WERI-Rb-1 (cell line): Measurements from ENCODE around the gene SPDYE3.

Experiments
- DNase-seq: peaks from one replicate; pipeline ENCODE4 v3.0.0-alpha.2; 2020
- H3K27ac ChIP-seq: fragments of 250-450 bp; sonication (Bioruptor Pico); 2 replicates; pipeline ENCODE4 v1.5.1; 2020; ENCODE audit warnings: mild to moderate bottlenecking, moderate library complexity
- H3K27me3 ChIP-seq: fragments of 250-450 bp; sonication (Bioruptor Pico); 2 replicates; pipeline ENCODE4 v1.5.1; 2021; ENCODE audit warnings: mild to moderate bottlenecking, low read depth, moderate library complexity; ENCODE audit not compliant: insufficient read depth, severe bottlenecking
- H3K36me3 ChIP-seq: fragments of 250-450 bp; sonication (Bioruptor Pico); 2 replicates; pipeline ENCODE4 v1.5.1; 2020; ENCODE audit warnings: mild to moderate bottlenecking, moderate library complexity
- H3K4me3 ChIP-seq: 2 replicates; pipeline ENCODE4 v1.5.1; 2011; ENCODE audit warnings: low read depth, mild to moderate bottlenecking, control low read depth, low read length
- H3K9me3 ChIP-seq: fragments of 250-450 bp; sonication (Bioruptor Pico); 2 replicates; pipeline ENCODE4 v1.5.1; 2021; ENCODE audit warnings: mild to moderate bottlenecking, moderate library complexity; ENCODE audit not compliant: severe bottlenecking
- CTCF ChIP-seq: IDR thresholded peaks from 2 replicates; pipeline ENCODE4 v1.5.1; 2011; ENCODE audit warnings: low read depth, mild to moderate bottlenecking, control low read depth, inconsistent platforms, low read length

SPDYE3 gene

DNA sequence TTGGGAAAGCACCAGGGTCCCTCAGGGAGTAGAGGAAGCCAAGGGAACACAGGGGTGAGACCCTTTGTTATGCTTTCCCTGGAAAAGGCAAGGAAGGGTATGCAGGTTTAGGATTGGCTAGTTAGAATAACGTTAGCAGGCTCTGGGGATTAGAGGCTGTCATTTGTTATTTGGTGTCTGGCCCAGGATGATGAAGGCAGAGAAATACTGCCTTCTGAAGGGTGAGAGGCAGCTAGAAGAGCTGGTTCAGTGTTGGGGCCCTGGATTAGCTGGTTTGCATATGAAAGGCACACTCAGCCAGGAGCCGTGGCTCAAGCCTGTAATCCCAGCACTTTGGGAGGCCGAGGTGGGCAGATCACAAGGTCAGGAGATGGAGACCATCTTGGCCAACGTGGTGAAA lies 62.8 kb downstream of the SPDYE3 start:
- Histone ChIP-seq H3K27ac (no peak overlapping the region; the same call in 1 of the 2 replicates), H3K4me3 (no peak overlapping the region), H3K27me3 (no peaks in the 10 kb centered on the region), H3K9me3 (no peaks in the 10 kb centered on the region), H3K36me3 (peaks cover 16% of the 10 kb centered on the region)
- TF ChIP-seq CTCF: no peak
- no peak for DNase-seq

- Histone ChIP-seq H3K27me3 (no peaks in the 10 kb centered on the region), H3K36me3 (peaks cover 13% of the 10 kb centered on the region), H3K27ac (no peak overlapping the region), H3K9me3 (no peaks in the 10 kb centered on the region), H3K4me3 (no peak overlapping the region)
- no peak for DNase-seq
- TF ChIP-seq CTCF: no peak
Measured at GRCh38 chr7:100370746-100371145, 63.2 kb downstream of the SPDYE3 start.

GRCh38 chr7:100371561-100372171 lies 64.2 kb downstream of the SPDYE3 start:
- Histone ChIP-seq H3K27me3 (no peaks in the 10 kb centered on the region), H3K4me3 (no peak overlapping the region), H3K9me3 (no peaks in the 10 kb centered on the region), H3K27ac (no peak overlapping the region), H3K36me3 (peaks cover 13% of the 10 kb centered on the region)
- no peak for TF ChIP-seq CTCF
- no peak for DNase-seq
